ENCODE measurements around the gene ADGRD1. TPM values are rescaled to one million over a fixed set of nuclear protein-coding genes. Genes with fewer than 3 reads are reported as not detected.

The ADGRD1 gene
- total and polyA plus RNA-seq, 2 of the 8 experiments (the other 6 are each of a cell fraction or from before 2014, with no cell fraction given): 0.36 to 0.48 TPM

- no peak for TF ChIP-seq CHD1 (IDR thresholded peaks at IDR 0.05; ENCODE audit: low read depth, low read length)
- TF ChIP-seq TBP (IDR thresholded peaks at IDR 0.05; ENCODE audit: low read depth, low read length): no peak
- no peak for TF ChIP-seq BRCA1 (IDR thresholded peaks at IDR 0.05; ENCODE audit: low read depth, low read length)
- TF ChIP-seq BACH1 (IDR thresholded peaks at IDR 0.05; ENCODE audit: low read length): no peak
- TF ChIP-seq SIN3A (conservative IDR thresholded peaks at IDR 0.05 in 1 of 2, IDR thresholded peaks at IDR 0.05 in 1 of 2; ENCODE audit: low read depth in 1 of 2, low read length in 2 of 2): no peak
- TF ChIP-seq CREB1 (IDR thresholded peaks at IDR 0.05): no peak
- no peak for TF ChIP-seq PHF8 (conservative IDR thresholded peaks at IDR 0.05; ENCODE audit: low read depth, low read length)
- TF ChIP-seq SP4 (IDR thresholded peaks at IDR 0.05; ENCODE audit: low read length): no peak
- TF ChIP-seq SIRT6 (IDR thresholded peaks at IDR 0.05; ENCODE audit: low read length): no peak
Measured at GRCh38 chr12:131008131-131008912, 54.6 kb downstream of the ADGRD1 start (continued).

Measured in H1 (cell line).